Activated CD4-positive, CD25-positive, alpha-beta regulatory T cell (primary cell): ENCODE data around the gene CHURC1.

Experiments
- DNase-seq, 4 experiments: peaks; one replicate each; lab custom pipeline; 2025; lab: John Stamatoyannopoulos, UW

CHURC1 gene

DNA sequence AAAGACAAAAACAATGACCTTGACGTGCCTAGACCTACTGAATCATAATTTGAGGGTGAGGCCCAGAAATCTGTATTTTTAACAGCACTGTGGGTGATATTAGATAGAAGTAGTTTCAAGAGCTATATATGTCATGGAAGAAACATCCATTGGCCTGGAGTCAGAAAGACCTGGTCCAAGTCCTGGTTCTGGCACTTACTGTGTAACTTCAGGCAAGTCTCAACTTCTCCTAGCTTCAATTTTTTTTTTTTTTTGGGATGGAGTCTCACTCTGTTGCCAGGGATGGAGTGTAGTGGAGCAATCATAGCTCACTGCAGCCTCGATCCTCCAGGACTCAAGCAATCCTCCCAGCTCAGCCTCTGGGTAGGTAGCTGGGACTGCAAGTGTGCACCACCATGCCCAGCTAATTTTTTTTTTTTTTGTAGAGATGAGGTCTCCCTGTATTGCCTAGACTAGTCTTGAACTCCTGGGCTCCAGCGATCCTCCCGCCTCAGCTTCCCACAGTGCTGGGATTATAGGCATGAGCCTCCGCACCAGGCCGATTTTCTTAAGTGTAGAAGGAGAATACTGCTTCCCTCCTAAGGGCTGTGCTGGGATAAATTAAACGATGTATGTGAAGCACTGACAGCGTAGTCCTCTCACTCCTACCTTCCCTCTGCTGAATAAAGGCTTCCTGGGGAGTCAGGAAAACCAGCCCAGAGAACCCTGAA is 42.6 kb downstream of the CHURC1 start:
- no peak for DNase-seq

DNA sequence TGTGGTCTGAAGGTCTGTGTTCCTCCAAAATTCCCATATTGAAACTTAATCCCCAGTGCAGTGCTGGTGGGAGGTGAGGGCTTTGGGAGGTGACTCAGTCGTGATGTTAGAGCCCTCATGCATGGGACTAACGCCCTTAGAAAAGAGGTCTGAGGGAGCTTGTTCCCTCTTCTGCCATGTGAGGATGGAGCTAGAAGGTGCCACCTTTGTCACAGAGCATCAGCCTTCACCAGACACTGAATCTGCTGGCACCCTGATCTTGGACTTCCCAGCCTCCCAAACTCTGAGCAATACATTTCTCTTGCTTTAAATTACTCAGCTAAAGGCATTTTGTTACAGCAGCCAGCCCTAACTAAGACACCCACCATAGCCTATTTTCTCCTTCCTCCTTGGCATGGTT is 43.9 kb downstream of the CHURC1 start:
- no peak for DNase-seq

DNA sequence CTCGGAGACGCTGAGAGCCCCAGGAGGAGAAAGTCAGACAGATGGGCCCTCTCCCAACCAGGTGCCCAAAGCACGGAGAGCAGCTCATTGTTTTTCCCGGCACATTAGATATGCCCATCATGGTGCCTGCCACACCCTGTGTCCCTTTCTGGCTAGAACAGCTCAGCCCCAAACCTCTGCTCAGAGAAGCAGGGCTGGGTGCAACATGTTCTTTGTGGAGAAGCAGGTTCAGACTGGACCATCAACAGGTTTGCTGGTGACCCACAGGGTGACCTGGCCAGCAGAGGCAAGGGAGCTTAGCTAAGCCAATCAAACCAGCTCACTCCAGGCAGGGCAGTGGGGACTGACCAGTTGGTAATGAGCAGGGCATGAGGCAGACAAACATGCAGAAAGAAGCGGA is 44.5 kb downstream of the CHURC1 start:
- no peak for DNase-seq

DNA sequence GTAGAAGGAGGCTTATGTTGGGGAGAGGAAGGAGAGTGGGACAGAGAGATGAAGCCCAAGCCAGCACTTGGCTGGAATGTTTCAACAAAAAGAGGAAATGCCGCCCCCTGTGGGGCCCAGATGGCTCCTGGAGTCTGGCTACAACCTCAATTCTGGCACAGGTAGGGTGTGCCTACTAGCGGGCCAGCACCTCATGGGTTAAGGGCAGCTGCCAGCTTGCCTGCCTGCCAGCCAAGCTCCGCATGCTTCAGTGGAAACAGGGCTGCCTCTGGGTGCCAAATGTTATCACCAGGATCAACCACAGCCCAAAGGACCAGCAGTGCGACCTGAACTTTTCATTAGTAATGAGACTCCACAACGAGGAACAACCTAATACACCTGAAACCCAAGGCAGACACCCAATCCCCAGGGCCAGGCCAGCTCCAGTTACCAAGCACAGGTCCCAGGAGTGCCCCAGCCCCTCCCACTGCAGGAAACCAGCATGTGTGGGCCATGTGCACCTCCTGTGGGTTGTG is 46.6 kb downstream of the CHURC1 start:
- DNase-seq, result no peak

DNA sequence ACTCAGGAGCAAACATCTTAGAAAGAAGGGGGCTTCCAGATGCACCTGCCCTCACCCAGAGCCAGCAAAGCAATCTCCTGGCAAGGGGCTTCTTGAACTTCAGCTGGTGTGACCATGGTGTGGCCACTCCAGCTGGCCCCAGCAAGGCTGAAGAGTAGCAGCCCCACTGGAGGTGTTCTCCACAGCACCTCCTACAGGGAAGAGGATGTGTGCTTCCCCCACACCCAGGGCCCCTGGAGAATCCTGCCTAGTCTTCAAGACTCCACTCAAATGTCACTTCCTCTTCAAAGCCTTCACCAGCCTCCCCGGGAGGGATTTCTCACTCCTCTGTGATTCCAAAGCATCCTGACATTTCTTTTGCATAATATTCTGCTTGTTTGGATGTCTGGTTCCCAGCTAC is 49.4 kb downstream of the CHURC1 start:
- no peak for DNase-seq

DNA sequence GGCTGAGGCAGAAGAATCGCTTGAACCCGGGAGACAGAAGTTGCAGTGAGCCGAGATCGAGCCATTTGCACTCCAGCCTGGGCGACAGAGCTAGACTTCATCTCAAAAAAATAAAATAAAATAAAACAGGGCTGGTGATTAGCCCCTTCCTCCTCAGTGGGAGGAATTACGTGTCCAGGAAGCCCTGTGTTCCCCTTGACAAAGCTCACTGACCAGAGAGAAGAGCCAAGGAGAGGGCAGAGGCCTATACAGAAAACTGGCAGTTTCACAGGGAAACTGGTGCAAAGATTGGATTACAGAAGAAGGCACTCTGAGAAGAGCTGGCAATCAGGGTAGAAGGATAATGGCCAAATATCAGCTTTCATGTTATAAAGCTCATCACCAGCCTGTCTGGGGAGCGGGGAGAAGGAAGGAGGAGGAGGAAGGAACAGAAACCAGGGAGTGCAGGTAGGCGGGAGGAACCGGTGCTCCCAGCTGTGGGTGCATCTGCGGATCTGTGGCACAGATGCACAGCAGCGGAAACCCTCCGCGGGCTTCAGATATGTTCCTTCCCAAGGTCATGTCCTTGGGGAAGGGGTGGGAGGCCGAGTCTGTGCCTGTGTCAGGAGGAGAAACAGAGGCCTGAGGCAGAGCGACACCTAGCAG is 51.2 kb downstream of the CHURC1 start:
- no peak for DNase-seq

DNA sequence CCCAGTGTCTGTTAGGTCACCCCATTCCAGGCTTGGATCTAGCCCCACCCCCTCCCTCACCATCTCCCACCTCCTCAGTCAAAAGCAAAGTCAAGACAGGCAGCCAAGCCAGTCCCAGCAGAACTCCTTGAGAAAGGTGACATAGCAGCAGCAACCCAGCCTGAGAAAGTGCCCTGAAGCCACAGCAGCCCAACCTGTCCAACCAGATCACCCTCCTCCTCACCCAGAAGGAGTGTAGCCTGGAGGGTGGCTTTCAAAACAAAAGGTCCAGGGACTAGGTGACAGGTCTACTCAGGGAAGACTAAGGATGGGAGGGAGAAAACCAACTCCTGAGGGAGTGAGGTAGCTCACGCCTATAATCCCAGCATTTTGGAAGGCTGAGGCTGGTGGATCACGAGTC is 52.7 kb downstream of the CHURC1 start:
- DNase-seq, result no peak

DNA sequence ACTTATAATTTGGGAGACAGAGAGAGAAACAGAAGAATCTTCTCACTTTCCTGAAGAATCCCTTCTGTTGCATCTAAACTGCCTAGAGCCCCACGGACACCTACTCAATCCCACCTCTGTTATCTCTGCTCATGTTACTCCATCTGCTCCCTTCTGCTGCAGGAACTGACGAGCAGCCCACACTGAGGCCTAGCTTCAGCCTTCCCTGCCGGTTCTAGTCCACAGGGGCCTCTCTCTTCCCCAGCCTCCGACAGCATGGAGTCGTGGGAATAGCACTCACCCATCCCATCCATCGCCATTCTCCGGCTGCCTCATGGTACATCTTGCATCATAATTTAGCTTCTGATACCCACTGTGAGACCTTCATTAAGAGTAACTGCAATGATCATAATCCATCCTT is 53.9 kb downstream of the CHURC1 start:
- DNase-seq, result no peak

DNA sequence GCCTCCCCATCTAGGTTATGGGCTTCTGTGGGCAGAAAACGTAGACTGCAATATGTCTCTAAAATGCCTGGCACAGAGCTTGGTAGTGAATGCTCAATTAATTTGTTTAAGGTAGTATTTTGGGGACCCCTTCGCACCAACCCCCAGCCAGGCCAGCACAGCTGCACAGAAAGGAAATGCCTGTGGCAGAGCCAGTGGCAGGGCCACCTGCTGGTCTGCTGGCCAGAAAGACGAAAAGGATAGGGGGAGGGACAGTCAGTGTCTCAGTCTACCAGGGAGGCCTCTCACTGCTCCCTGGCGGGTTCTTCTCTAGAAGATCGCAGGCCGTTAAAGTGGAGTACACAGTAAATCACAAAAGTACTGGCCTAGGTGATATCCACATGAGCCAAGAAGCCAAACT is 54.4 kb downstream of the CHURC1 start:
- no peak for DNase-seq

DNA sequence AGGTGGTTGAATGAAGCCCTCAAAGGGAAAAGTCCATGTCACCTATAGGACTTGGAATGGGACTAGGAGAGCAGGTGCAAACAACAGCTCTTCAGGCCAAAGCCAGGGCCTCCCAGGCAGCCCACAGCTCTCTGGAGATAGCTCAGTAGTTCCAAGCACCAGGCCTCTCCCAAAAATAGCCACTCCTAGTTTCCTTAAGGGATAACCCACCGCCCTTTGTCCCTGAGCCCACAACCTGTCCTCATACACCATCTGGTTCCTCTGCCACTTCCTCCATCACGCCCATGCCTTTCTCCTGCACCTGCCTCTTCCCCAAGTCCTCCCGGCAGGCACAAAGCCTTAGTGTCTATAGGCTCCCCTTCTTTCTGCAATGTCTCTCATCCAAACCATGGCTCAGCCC is 55.8 kb downstream of the CHURC1 start:
- DNase-seq, result no peak

DNA sequence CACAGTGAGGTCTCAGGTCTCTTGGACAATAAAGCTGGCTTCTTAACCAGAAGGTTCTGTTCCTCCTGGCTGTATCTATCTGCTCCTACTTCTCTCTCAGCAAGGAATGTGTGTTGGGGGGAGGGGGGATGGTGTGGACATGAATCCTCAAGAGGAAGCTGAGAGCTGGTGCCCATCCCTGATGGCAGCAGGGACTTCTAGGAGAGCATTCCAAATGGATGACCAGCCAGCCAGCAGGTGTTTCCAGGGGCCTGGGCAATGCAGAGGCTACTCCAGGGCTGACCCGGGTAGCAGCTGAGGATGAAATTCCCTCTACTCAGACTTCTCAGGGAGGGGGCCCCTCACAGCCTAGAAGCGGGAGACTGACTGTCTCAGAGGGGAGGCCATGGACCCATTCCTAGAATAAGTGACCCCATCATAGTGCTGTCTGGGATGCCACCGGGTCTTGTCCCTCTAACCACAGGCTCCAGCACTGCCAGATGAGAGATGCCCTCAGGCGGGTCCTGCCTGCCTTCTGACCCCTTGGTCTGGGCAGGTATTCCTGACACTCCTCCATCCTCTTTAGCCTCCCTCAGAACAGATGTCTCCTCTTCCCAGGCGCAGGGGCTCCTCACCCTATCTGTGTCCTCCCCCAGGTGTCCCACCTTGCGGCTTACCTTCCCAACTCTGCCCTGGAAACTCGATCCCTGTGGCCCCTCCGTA is 56.7 kb downstream of the CHURC1 start:
- DNase-seq, result no peak

DNA sequence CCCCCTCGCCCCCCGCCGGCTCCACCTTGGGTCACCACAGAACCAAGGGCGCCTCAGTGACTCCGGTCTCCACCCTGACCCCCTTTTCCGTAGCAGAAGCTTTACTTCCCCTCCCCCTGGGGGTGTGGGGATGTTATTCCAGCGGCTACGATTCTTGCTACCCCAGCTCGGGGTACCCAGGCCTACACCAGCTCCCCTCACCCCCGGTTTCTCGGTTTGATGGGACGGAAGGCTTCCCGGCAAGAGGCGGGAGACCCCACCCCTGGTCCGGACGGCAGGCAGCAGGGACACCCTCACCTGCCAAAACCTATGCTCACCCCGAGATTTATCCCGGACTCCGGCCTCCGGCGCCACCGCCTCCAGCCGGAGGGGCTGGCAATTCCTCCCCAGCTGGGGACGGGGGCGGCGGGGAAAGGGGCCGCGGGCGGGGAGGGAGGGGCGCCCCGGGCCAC is 57.3 kb downstream of the CHURC1 start:
- no peak for DNase-seq

DNA sequence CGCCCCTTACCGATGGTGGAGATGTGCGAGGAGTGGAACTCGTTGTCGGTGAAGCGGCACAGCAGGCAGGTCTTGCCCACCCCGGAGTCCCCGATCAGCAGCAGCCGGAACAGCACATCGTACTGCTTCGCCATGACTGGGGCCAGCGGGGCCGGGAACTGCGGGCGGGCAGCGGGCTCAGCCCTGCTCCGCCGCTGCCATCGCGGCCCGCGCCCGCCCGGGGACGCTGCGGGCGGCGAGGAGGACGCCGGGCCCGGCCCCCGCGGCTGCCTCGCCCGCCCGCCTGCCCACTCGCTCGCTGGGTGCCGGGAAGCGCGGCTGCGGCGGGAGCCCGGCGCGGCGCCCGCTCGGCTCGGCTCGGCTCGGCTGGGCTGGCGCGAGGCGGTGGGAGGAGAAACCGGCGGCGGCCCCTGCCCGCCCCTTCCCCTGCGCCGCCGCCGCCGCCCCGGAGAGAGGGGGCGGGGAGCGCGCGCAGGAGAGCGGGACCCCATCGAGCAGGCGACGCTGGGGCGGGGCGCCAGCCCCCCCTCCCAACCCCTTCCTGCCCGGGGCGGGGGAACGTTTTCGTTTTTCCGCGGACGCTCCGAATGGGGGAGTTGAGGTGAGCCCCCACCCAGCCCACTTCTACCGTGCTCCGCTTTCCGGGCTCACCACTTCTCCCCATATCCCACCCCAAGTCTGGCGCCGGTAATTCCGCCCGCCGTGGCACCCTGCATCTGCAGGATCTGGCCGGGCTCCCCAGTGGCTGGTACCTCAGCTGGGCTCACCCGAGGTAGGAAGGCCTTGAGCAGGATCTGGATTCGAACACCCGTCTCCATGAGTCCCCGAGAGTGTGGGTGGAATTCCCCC is 57.9 kb downstream of the CHURC1 start, which contains the start of gene RAB15:
Gene RAB15, minus strand, starts transcription at position 394 of the 849 bp plus-strand sequence. Its CDS starts 260 bp downstream, at position 134.
- DNase-seq, result no peak

DNA sequence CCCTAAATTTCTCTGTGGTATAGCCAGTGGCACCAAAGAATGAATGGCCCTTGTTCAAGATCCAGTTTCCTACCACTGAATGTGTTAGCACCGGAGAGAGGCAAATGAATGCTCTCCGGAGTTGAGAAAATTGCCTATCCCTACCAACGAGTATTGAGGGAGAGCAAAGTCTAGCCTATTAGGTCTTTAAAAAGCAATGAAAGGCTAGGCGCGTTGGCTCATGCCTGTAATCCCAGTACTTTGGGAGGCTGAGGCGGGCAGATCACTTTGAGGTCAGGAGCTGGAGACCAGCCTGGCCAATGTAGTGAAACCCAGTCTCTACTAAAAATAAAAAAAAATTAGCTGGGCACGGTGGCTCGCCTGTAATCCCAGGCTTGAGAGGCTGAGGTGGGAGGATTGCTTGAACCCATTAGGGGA is 58.8 kb downstream of the CHURC1 start:
- DNase-seq, result no peak

DNA sequence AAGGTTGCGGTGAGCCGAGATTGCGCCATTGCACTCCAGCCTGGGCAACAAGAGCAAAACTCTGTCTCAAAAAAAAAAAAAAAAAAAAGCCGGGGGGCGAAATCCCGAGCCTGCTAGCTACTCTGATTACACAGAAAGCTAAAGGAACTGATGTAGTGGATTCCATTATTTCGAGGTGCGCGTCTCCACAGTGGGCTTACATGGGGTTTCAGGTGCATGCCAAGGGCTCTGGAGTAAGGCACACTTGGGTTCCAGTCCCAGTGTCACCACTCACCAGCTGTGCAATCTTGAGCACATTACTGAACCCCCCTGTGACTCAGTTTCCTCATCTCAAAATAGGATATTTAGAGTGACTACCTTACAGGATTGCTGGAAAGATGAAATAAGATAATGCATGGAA is 59.6 kb downstream of the CHURC1 start:
- no peak for DNase-seq

DNA sequence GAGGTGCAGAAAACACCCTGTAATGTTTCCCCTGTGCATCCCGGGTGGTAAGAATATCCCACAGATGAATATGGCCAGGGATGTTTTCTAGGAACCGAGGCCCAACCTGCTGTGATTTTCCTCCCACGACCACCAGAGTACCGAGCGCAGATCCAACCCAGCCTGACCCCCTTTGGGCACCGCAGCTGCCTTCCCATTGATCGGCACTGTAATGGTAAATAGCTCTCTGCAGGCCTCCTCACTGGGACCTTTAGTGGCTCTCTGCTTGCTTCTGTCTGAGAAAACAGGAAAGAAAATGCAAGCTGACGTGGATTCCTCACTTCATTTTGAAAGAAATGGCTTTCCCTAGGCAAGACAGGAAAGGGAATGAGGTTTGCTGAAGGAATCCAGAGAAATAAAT is 60.3 kb downstream of the CHURC1 start:
- DNase-seq, result no peak

DNA sequence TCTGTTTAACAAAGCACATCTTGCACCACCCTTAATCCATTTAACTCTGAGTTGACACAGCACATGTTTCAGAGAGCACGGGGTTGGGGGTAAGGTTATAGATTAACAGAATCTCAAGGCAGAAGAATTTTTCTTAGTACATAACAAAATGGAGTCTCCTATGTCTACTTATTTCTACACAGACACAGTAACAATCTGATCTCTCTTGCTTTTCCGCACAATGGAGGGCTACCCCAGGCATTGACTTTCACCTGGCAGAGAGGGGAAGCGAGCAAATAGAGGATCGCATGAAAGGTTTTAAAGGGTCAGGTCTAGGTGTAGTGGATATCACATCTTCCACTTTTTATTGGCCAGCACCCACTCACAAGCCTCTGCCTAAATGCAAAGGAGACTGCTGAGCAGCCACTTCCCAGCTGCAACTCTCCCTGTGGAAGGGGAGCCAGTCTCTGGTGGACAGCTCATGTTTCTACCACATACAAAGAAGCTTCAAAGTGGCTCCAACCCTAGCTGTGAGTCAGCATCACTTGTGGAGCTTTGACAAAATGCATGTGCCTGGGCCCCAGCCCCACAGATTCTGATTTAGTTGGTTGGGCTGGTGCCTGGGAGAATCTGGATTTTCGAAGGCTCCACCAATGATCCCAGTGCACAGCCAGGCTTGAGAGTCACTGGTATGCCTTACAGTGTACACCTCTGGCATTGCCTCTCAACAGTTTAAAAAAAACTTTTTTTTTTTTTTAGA is 65.2 kb downstream of the CHURC1 start:
- DNase-seq, result no peak

DNA sequence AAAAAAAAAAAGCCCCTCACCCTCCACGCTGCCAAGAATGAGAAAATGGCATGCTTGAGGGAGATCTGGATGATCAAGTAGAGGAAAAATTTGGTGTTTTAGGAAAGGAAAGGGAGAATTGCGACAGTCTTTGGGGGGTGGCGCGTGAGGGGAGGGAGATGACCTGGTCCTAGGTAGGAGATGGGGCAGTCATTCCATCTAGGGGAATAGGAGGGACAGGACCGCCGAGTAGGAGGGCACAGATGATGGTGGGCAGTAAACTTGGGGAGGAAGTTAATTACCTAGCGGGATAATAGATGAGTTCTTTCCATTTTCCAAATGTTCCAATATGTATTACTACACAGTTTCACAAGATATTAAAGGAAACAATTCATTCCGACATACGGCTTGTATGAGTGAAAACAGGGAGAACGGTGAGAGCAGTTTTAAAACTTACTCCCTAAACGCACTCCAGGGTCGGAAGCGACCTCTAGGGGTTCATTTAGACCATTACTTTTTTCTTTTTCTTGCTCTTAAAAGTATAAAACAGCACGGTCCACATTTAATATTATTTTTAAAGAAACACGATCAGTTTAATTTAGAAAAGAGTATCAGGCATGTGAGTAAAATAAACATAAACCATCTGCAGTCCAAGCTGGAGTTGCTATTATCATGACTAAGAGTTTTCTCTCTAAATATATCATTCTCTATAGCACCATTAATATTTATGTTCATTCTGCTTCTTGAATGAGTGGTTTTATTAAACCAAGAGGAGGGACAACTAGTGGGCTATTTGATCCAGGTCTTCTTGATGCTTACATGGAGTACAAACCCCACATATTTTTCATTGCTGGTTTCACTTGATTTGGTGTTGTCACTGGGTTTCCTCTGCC is 69.4 kb downstream of the CHURC1 start:
- no peak for DNase-seq
